IPS-20b (cell line): Measurements from ENCODE around the gene IQSEC1.

Experiments used
- H3K27ac ChIP-seq: one replicate; pipeline ENCODE4 v1.5.1; 2013; ENCODE audit warnings: low read length
- H3K27me3 ChIP-seq: 2 replicates; pipeline ENCODE4 v1.6.1; 2013; ENCODE audit warnings: mild to moderate bottlenecking, low read length, inconsistent platforms; ENCODE audit not compliant: insufficient read depth
- H3K36me3 ChIP-seq: 2 replicates; pipeline ENCODE4 v1.6.1; 2013; ENCODE audit warnings: low read depth, mild to moderate bottlenecking, inconsistent platforms, low read length, moderate library complexity; ENCODE audit not compliant: insufficient read depth
- H3K4me1 ChIP-seq: 2 replicates; pipeline ENCODE4 v1.6.1; 2013; ENCODE audit warnings: mild to moderate bottlenecking, control low read depth, inconsistent platforms, low read length, moderate library complexity; ENCODE audit not compliant: insufficient read depth
- H3K4me3 ChIP-seq: 2 replicates; pipeline ENCODE4 v1.5.1; 2013; ENCODE audit warnings: mild to moderate bottlenecking, low read length, inconsistent platforms
- H3K9ac ChIP-seq: 2 replicates; pipeline ENCODE4 v1.6.1; 2013; ENCODE audit warnings: low read depth, mild to moderate bottlenecking, inconsistent platforms, low read length, moderate library complexity
- H3K9me3 ChIP-seq: 2 replicates; pipeline ENCODE4 v1.6.1; 2013; ENCODE audit warnings: mild to moderate bottlenecking, low read depth, low read length, inconsistent platforms; ENCODE audit not compliant: insufficient read depth

IQSEC1 gene

GRCh38 chr3:13014755-13015285 lies 58.4 kb downstream of the IQSEC1 start:
- no peaks in the 10 kb centered on the region for H3K36me3 ChIP-seq
- no peaks in the 10 kb centered on the region for H3K9me3 ChIP-seq
- H3K4me1 ChIP-seq = peaks cover 35% of the 10 kb centered on the region; the same call in 1 of the 2 replicates
- H3K9ac ChIP-seq = no peak overlapping the region
- H3K27ac ChIP-seq = no peak overlapping the region
- H3K4me3 ChIP-seq = no peak overlapping the region
- peaks cover 9% of the 10 kb centered on the region for H3K27me3 ChIP-seq

GRCh38 chr3:13013994-13014754 lies 59.1 kb downstream of the IQSEC1 start:
- H3K4me1 ChIP-seq = peaks cover 30% of the 10 kb centered on the region; the same call in 1 of the 2 replicates
- no peak overlapping the region for H3K27ac ChIP-seq
- no peak overlapping the region for H3K4me3 ChIP-seq
- H3K27me3 ChIP-seq = peaks cover 9% of the 10 kb centered on the region
- H3K9me3 ChIP-seq = no peaks in the 10 kb centered on the region
- H3K9ac ChIP-seq = no peak overlapping the region
- H3K36me3 ChIP-seq = no peaks in the 10 kb centered on the region

- H3K4me3 ChIP-seq = no peak overlapping the region
- H3K9me3 ChIP-seq = no peaks in the 10 kb centered on the region
- H3K27ac ChIP-seq = no peak overlapping the region
- no peaks in the 10 kb centered on the region for H3K36me3 ChIP-seq
- no peak overlapping the region for H3K9ac ChIP-seq
- peaks cover 3% of the 10 kb centered on the region for H3K27me3 ChIP-seq
- H3K4me1 ChIP-seq = peaks cover 24% of the 10 kb centered on the region; the same call in 1 of the 2 replicates
Measured at GRCh38 chr3:13013566-13013965, 59.7 kb downstream of the IQSEC1 start.

GRCh38 chr3:13013151-13013561 lies 60.1 kb downstream of the IQSEC1 start:
- H3K9me3 ChIP-seq = no peaks in the 10 kb centered on the region
- no peaks in the 10 kb centered on the region for H3K36me3 ChIP-seq
- no peak overlapping the region for H3K9ac ChIP-seq
- H3K27me3 ChIP-seq = no peaks in the 10 kb centered on the region; the same call in none of the 2 replicates
- peaks cover 20% of the 10 kb centered on the region; the same call in 1 of the 2 replicates for H3K4me1 ChIP-seq
- no peak overlapping the region for H3K4me3 ChIP-seq
- H3K27ac ChIP-seq = no peak overlapping the region

- H3K4me1 ChIP-seq = peaks cover 14% of the 10 kb centered on the region; the same call in 1 of the 2 replicates
- H3K27ac ChIP-seq = no peak overlapping the region
- H3K4me3 ChIP-seq = no peak overlapping the region
- H3K36me3 ChIP-seq = no peaks in the 10 kb centered on the region
- H3K9ac ChIP-seq = no peak overlapping the region
- H3K9me3 ChIP-seq = no peaks in the 10 kb centered on the region
- no peaks in the 10 kb centered on the region for H3K27me3 ChIP-seq
Measured at GRCh38 chr3:13012221-13012691, 61.0 kb downstream of the IQSEC1 start.

- H3K27ac ChIP-seq = no peak overlapping the region
- peaks cover 14% of the 10 kb centered on the region; the same call in 1 of the 2 replicates for H3K4me1 ChIP-seq
- no peak overlapping the region for H3K4me3 ChIP-seq
- no peaks in the 10 kb centered on the region for H3K27me3 ChIP-seq
- no peaks in the 10 kb centered on the region for H3K9me3 ChIP-seq
- no peaks in the 10 kb centered on the region for H3K36me3 ChIP-seq
- H3K9ac ChIP-seq = no peak overlapping the region
Measured at GRCh38 chr3:13011573-13012220, 61.5 kb downstream of the IQSEC1 start.

- H3K27ac ChIP-seq = no peak overlapping the region
- H3K4me3 ChIP-seq = no peak overlapping the region
Measured at GRCh38 chr3:13010780-13011572, 62.3 kb downstream of the IQSEC1 start.

GRCh38 chr3:13009946-13010315 lies 63.3 kb downstream of the IQSEC1 start:
- H3K36me3 ChIP-seq = no peaks in the 10 kb centered on the region
- H3K4me1 ChIP-seq = peaks cover 14% of the 10 kb centered on the region; the same call in 1 of the 2 replicates
- no peak overlapping the region for H3K27ac ChIP-seq
- no peak overlapping the region for H3K4me3 ChIP-seq
- no peak overlapping the region for H3K9ac ChIP-seq
- no peaks in the 10 kb centered on the region for H3K9me3 ChIP-seq
- H3K27me3 ChIP-seq = no peaks in the 10 kb centered on the region

More at GRCh38 chr3:13010780-13011572, 62.3 kb downstream of the IQSEC1 start:
- Histone ChIP-seq H3K4me1 (peaks cover 14% of the 10 kb centered on the region; the same call in 1 of the 2 replicates), H3K9ac (no peak overlapping the region), H3K27me3 (no peaks in the 10 kb centered on the region), H3K36me3 (no peaks in the 10 kb centered on the region), H3K9me3 (no peaks in the 10 kb centered on the region)

GRCh38 chr3:13009132-13009945 lies 63.9 kb downstream of the IQSEC1 start:
- no peaks in the 10 kb centered on the region for H3K27me3 ChIP-seq
- H3K27ac ChIP-seq = no peak overlapping the region
- H3K9me3 ChIP-seq = no peaks in the 10 kb centered on the region
- H3K36me3 ChIP-seq = no peaks in the 10 kb centered on the region
- H3K9ac ChIP-seq = no peak overlapping the region
- H3K4me3 ChIP-seq = no peak overlapping the region
- peaks cover 14% of the 10 kb centered on the region; the same call in 1 of the 2 replicates for H3K4me1 ChIP-seq

GRCh38 chr3:13008155-13008995 lies 64.9 kb downstream of the IQSEC1 start:
- no peak overlapping the region for H3K4me3 ChIP-seq
- H3K27me3 ChIP-seq = no peaks in the 10 kb centered on the region
- H3K9ac ChIP-seq = no peak overlapping the region
- H3K36me3 ChIP-seq = no peaks in the 10 kb centered on the region
- peaks cover 14% of the 10 kb centered on the region; the same call in 1 of the 2 replicates for H3K4me1 ChIP-seq
- no peaks in the 10 kb centered on the region for H3K9me3 ChIP-seq
- H3K27ac ChIP-seq = no peak overlapping the region
